Measurements from ENCODE around the gene CTNNA2.

CTNNA2 gene

GRCh38 chr2:80280598-80280997 is 767.7 kb downstream of the CTNNA2 start:
- no peak for DNase-seq (ENCODE audit: low spot score)

GRCh38 chr2:80281049-80281448 is 768.2 kb downstream of the CTNNA2 start:
- no peak for DNase-seq (ENCODE audit: low spot score)

DNA sequence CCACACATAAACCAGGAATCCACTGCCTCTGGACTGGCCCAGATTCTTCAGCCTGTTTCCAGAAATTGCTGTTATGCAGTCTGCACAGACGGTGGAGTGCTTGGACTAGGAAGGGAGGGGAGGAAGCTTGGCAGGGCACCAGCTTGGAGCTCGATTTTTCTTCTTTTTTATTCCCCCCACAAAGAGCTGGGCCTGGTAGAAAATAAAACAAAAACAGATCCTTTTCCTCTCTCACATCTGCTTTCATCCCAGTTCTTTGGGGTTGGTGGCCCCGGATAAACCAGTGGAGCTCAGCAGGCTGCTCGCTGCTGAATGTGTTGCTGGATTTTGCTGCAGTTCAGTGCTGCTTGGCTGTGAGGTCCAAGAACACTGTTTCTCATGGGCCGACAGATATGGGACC is 775.7 kb downstream of the CTNNA2 start:
- DNase-seq (ENCODE audit: low spot score) = no peak

- no peak for DNase-seq (ENCODE audit: low spot score)
Observed at GRCh38 chr2:80291656-80292055, 778.8 kb downstream of the CTNNA2 start.

DNA sequence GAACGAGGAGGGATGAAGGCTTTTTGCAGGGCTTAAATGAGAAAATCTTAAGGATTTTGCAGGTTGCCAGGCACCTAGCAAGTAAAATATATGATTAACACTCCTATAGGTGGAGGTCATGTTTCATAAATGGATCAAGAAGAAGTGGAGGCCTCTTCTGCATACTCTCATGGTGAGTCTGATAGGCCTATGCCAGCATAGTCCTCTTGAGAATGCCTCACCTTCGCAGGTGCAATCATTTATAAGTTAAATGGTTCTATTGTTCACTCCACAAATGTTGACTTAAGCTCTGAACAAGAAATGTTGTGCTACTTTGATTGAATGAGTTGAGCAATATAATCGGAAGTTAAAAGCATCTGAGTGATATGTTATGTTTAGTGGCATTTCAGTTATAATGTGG is 779.6 kb downstream of the CTNNA2 start:
- DNase-seq (ENCODE audit: low spot score) = no peak

GRCh38 chr2:80293039-80293438 is 780.2 kb downstream of the CTNNA2 start:
- no peak for DNase-seq (ENCODE audit: low spot score)

GRCh38 chr2:80298954-80299353 is 786.1 kb downstream of the CTNNA2 start:
- DNase-seq (ENCODE audit: low spot score) = no peak

- no peak for DNase-seq (ENCODE audit: low spot score)
Observed at GRCh38 chr2:80299661-80300060, 786.8 kb downstream of the CTNNA2 start.

- no peak for DNase-seq (ENCODE audit: low spot score)
Observed at GRCh38 chr2:80300346-80300745, 787.5 kb downstream of the CTNNA2 start.

DNA sequence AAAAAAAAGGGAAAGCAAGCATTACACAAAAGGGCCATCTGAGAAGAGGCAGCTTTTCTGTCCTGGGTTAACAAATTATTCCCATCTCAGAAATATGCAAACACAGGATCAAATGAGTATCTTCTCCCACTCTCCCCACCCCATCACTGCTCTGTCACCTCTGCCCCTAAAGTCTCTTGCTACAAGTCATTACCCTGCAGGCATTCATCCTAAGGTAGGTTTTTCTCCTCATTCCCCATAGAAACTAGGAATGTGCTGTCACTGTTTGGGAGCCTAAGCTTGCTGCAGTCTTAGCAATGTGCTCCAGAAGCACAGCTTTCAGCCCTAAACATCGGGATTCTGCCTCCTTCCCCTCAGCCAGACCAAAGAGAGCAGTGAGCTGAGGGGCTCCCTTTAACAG is 788.1 kb downstream of the CTNNA2 start:
- DNase-seq (ENCODE audit: low spot score) = no peak

DNA sequence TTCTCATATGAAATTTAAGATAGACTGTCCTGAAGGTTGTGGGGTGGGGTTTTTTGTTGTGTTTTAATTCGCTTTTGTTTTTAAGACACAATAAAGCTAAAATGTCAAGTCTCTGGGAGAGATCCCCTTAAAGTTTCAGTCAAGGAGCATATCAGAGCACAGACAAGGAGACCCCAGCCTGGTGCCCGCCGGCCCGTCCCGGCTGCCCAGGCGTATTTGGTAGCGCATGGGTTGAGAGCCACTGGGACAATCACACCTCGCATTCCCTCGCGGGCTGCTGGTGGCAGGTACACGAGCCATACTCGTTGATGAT is 789.1 kb downstream of the CTNNA2 start:
- DNase-seq (ENCODE audit: low spot score) = no peak

- DNase-seq (ENCODE audit: low spot score) = no peak
Observed at GRCh38 chr2:80302314-80303005, 789.6 kb downstream of the CTNNA2 start.

DNA sequence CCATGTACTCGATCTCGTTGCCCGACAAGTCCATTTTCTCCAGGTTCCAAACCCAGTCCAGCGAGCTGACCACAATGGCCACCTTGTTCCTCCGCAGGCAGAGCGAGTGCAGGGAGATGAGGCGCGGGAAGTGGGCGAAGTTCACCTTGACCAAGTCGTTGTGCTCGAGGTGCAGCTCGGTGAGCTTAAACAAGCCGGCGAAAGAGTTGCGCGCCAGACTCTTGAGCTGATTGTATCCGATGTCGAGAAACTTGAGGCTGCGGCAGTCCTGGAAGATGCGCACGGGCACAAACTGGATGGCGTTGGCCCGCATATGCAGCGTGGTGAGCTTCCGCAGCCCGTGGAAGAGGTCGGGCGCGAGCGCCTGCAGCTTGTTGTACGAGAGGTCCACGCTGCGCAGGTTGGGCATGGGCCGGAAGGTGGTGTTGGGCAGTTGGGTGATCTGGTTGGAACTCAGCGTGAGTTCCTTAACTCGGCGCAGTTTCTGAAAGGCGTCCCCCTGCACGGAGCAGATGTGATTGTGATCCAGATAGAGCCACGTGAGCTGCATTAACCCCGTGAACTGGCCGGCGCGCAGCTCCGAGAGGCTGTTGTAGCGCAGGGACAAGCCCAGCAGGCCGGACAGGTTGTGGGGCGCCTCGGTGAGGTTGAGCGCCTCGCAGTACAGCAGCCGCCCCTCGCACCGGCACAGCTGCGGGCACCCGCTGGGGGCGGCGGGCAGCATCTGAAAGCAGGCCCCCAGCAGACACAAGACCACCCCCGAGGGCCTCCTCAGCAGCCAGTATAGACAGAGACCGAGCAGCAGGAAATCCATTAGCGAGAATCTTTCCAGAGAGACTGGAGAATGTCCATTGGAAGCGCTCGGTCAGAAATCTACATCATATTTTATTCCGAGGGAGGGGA is 790.4 kb downstream of the CTNNA2 start:
- DNase-seq (ENCODE audit: low spot score) = no peak

DNA sequence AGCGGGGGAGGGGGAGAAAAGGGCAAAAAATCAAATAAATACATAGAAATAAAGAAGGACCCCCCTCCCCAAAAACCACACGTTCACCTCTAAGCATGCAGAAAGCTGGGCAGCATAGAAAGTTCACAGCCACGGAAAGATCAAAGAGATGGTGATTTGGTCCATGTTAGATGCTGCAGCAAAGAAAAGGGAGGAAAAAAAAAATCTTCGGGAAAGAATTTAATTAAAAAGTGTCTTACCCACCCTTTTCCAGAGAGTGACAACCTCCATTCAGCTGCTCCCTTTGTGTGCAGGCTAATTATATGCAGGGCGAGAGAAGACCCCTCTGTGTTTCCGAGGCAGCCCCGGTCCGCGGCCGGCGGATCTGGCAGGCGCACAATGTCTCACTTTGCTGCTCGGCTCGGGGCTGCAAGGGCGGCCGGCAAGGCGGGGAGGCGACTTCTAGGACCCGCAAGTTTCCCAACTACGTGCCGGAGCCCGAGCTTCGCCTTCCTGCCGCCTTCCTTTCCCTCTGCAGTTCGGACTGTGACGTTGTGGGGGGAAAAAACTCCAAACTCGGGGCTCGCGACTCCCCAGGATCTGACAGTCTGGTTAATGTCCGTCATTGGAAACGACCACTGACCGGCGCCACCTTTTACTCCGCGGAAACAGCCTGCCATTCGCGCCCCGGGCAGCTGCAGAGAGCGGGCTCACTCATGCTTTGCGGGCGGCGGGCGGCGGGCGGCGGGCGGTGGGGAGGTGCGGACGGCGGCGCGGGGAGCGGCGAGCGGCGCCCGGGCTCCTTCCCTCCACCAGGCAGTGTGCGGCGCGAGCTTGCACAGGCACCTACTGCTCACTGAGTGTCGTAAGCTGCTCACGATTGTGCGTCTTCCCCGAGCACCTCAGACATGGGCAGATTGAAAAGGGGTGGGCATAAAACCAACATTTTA is 791.3 kb downstream of the CTNNA2 start, which contains the start of gene LRRTM1:
Gene LRRTM1 (minus strand): TSS at position 844 of the 929 bp plus-strand sequence. CDS start 933 bp downstream, outside the sequence.
- DNase-seq (ENCODE audit: low spot score) = peak; percentile 26

DNA sequence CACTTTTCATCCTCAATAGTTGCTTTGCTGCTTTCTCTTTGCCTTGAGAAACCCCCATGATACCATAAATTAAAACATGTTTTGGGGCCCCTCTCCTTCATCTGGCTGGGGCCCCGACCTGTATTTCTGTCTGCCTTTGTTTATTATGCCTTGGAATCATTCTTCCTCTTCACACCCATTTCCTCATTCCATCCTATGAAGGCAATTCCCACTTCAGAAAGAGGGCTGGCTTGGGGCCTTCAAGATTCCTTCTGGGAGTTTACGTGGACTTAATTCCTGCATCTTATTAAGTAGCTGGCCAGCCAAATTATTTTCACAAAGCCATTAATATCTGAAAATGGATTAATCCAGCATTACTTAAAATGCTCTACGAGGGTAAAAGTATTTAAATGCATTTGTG is 798.5 kb downstream of the CTNNA2 start:
- DNase-seq (ENCODE audit: low spot score) = no peak

GRCh38 chr2:80312282-80312839 is 799.5 kb downstream of the CTNNA2 start:
- DNase-seq (ENCODE audit: low spot score) = no peak

GRCh38 chr2:80322311-80322920 is 809.6 kb downstream of the CTNNA2 start:
- DNase-seq (ENCODE audit: low spot score) = no peak

DNA sequence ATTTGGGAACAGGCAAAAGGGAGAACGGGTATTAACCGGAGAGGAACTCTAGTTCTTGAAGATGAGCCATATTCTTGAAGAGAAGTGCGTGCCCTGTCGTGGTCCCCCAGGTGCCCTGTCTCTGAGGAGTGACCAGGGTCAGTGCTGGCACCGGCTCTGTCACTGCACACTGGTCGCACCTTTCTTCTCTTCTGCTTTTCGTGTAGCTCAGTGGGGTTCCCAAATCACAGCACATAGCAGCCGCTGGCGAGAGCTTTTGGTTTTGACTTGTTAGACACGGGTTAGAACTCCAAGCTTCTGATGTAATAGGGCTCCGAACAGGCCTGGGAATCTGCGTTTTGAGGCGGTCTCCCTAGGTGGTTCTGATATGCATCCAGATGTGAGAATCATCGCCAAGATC is 810.1 kb downstream of the CTNNA2 start:
- DNase-seq (ENCODE audit: low spot score) = no peak

DNA sequence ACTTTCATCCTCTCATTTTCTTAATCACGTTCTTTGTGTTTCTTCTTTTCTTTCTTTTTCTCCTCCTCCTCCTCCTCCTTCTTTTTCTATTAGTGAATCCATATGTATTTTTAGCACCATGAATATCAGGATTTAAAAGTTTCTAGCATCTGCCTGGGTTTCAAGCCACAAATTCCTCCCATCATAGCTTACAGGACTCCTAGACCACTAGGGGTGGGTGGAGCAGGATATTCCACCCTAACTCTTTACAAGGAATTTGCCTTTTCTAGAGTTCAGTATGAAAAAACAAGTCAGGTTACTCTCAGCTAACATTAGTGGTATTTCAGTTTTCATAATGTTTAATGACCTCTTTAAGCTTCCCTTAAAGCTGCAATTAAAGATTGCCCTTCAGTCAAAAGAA is 810.8 kb downstream of the CTNNA2 start:
- no peak for DNase-seq (ENCODE audit: low spot score)

GRCh38 chr2:80324525-80324924 is 811.7 kb downstream of the CTNNA2 start:
- no peak for DNase-seq (ENCODE audit: low spot score)

DNA sequence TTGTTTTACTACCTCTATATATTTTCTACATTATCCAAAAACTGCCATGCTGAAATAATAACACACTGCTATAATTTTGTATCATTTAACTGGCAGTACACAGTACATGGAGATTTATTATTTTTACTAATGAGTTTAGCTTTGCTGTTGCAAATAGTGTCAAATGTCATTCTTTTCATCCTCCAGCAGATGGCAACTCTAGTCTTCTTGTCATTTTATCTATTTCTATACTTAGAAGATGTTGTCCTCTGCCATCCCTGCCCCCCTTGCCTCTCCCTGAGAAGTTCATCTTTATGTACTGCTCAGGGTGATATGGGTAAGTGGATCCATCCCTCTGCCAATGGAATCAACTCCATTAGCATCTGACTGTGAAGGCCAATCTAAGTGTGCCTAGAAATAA is 813.4 kb downstream of the CTNNA2 start:
- no peak for DNase-seq (ENCODE audit: low spot score)

GRCh38 chr2:80326861-80327260 is 814.0 kb downstream of the CTNNA2 start:
- DNase-seq (ENCODE audit: low spot score) = no peak

Measured in AG08396 (cell line).